HG03097 (cell line): ENCODE data around the gene FBXW2.
"Not testable (repeated sequence)": the region's sequence is repeated elsewhere in the genome, so short reads cannot be mapped to it uniquely, and the experiment has no call there.

Experiments used
- ATAC-seq: cut with Tn5 transposase; IDR thresholded peaks from one replicate; pipeline ENCODE4 v1.9.1; 2021; ENCODE audit not compliant: unreplicated experiment, low FRiP score

FBXW2 gene, protein sequence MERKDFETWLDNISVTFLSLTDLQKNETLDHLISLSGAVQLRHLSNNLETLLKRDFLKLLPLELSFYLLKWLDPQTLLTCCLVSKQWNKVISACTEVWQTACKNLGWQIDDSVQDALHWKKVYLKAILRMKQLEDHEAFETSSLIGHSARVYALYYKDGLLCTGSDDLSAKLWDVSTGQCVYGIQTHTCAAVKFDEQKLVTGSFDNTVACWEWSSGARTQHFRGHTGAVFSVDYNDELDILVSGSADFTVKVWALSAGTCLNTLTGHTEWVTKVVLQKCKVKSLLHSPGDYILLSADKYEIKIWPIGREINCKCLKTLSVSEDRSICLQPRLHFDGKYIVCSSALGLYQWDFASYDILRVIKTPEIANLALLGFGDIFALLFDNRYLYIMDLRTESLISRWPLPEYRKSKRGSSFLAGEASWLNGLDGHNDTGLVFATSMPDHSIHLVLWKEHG

DNA sequence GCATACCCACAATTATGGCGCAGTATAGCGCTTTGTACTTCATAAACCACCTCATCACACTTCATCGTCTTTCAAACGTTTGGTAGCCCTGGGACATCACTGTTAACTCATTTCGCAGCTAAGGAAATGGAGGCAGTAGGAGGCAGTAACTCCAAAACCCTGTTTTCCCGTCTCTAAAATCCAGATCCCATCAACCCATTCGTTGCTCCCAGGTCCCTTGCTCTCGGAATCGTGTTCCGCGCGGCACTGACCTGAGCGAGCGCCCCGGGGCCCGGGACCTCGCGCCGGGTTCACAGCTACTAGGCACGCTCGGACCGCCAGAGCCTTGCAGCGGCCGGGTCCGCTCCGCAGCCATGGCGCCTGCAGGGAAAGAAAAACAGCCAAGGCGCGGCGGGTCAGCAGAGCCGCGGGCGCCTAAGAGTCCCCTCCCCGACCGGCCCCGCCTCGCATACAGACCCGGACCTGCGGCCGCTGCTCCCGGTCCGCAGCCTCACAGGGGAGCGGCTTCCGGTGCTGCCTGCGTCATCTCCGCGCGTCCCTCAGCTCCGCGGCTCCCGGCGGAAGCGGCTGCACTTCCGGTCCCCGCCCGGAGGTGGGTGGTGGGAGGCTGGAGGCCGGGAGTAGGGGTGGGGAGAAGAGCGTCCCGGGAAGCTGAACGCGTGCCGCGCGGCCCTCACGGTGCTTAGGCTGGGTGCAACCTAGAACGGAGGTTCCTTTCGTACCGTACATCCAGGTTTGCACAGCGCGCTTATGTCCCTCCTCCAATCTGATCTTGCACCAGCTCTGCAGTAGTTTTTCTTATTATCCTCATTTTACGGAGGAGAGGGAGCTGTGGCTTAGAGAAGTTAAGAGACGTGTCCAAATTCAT is at the start of gene FBXW2:
Gene FBXW2, minus strand, starts transcription at position 519 of the 868 bp plus-strand sequence. CDS start 5,158 bp downstream, outside the sequence.
- ATAC-seq: peak; percentile 87

DNA sequence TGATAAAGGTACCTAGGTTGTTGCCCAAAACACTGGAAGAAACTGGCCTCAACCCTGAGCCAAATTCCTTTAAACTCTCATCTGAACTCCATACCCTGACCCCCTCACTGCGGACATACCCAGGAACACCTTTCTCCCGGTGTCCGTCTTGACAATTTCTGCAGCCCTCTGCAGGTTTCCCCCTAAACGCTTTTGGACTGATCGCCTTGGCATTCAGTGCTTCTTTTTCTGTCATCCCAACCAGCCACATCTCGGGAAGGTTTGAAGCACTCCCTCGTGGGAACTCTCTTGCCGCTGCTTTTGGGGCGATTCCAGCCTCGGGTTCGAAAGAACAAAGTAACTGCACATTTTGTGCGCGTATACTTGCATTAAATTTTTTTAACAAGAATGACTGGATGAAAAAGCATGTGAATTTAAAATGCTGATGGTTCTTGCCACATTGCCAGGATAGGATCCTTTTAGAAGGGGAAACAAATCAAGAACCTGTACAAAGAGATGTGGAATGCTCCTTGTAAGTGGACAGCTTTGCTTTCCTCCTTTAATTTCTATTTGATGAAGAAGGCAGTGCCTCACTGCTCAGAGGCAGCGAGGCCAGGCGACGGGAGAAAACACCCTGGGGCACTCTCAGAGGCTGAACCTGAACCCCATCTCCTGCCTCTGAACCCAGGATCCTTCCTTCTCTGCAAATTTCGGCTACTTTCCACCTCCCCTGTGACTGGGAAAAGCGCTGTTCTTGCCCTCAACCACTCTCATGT is 48.9 kb upstream of the FBXW2 start:
- ATAC-seq: peak; percentile 2

DNA sequence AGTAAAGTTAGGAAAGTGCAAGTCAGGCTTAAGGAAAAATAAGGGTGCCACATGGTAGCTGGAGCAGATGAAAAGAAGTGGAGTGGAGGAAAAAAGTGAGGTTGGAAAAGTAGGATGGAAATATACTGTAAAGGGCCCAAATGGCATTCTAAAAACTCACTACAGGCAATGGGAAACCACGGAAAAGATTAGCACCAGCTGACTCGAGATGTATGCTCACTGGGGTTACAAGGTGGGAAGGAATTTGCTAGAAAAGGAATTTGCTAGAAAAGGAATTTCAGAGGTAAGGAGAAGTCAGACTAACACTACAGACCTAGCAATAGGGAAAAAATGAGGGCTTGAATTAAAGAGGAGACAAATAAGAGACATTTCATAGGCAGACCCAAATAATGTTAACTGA is 45.9 kb upstream of the FBXW2 start:
- no peak for ATAC-seq

DNA sequence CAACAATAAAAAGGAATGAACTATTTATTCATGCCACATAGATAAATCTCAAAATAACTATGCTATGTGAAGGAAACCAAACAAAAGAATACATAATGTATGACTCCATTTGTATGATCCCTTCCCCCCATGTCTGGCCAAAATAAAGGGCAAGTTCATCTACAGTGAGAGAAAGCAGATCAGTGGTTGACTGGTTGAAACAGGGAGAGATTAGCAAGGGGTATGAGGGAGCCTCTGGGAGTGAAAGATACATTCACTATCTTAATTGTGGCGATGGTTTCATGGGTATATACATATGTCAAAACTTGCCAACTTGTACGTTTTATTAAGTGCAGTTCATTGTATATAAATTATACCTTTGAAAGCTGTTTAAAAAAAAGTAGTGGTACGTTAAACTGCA is 44.7 kb upstream of the FBXW2 start:
- ATAC-seq: no peak

DNA sequence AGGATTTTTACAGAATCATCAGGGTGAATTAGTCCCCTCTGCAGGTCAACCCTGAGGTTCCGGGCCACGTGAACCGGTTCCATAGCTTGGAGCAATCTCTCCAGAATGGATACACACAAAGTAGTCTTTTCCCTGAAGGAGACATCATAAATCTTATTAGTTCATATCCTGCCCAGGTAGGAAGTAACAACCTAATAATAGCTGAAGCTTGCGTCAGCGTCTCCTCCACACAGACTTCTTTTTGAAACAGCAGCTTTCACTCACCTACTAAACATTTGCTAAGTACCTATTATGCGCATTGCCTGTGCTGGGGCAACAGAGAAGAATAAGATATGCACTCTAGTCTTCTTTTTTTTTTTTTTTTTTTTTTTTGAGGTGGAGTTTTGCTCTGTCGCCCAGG is 40.1 kb upstream of the FBXW2 start:
- no peak for ATAC-seq

DNA sequence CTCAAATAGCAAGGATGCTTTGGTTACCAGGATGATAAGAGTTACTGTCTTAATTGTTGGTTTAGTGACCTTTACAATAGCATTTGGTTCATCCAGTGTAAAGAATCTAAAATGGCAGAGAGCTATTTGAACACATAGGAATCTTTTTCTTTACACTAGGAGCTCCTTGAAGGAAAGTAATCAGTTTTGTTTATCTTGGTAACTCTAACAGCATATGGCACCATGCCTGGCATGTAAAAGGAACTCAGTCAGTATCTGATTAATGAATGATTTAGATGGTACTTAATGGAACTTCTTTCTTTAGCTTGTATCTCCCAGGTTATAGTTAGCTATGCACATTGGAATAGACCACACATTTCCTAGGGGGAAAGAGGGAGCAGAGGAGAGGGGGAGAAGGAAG is 39.6 kb upstream of the FBXW2 start:
- ATAC-seq: no peak

DNA sequence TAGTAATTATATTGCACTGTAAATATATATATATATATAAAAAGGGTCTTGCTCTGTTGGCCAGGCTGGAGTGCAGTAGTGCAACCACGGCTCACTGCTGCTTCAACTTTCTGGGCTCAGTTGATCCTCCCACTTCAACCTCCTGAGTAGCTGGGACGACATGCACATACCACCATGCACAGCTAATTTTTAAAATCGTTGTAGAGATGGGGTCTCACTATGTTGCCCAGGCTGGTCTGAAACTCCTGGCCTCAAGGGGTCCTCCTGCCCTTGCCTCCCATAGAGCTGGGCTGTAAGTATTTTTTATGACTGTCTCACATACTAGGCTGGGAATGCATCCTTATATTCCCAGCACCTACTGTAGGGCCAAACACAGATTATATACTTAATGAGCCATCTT is 37.6 kb upstream of the FBXW2 start:
- ATAC-seq: no peak

DNA sequence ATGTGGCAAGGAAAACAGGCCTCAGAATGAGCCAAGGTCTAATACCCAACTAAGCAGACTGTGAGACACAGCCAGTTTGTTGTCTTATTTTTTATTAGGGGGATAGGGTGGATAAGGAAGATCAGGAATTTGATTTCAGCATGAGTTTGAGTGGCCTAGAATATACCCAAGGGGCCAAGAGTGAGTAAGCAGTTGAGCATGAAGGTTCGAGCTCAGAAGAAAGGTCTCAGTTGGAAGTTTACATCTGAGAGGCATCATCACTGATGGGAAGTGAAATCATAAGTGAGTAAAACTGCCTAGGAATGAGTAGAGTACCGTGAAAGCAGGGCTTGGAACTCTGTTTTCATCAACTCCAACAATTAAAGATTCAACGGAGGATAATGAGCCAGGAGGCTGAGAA is 36.9 kb upstream of the FBXW2 start:
- ATAC-seq: no peak

DNA sequence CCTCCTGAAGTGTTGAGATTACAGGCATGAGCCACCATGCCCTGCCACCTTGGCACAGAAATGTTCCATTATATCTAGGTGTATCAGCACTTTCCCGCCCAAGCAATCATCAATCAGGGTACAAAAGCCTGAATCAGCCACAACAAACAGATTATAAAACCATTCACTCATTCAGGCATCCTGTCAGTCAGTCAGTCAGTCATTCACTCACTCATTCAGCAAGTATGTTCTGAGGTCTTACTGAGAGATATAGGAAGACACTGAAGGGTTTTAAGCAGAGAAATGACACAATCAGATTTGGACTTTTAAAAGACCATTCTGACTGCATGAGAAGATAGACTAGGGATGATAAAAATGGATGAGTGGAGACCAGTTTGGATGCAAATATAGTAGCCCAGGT is 36.4 kb upstream of the FBXW2 start:
- no peak for ATAC-seq

DNA sequence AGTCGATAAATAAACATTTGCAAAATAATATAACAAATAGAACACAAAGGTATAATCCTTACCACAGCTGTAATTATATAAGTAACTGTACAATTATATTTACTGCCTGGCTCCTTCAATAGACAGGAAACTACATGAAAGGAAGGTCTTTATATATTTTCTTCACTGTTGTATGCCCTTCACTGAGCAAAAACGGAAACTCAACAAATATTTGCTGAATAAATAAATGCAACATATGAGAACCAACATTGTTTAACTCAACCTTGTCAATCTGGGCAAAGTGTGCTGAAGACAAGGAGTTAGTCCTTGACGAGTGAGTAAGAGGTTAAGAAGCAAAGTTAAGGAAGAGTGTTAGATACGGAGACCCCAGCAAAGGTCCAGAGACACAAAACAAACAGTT is 26.9 kb upstream of the FBXW2 start:
- ATAC-seq: no peak

DNA sequence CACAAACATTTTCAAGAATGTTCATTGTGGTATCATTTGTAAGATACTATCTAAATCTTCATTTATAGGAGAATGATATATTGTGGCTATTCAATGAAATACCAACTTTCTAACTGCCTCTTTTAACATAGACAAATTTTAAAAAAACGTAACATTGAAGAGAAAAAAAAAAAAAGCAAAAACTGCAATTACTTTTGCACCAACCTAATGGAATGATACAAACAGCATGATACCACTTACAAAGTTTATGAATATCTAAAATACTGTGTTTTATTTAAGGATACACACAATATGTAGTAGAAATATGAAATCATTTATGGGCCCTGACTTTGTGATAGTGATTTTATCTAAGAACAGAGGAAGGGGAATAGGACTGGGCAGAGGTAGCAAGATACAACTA is 25.4 kb upstream of the FBXW2 start:
- no peak for ATAC-seq

DNA sequence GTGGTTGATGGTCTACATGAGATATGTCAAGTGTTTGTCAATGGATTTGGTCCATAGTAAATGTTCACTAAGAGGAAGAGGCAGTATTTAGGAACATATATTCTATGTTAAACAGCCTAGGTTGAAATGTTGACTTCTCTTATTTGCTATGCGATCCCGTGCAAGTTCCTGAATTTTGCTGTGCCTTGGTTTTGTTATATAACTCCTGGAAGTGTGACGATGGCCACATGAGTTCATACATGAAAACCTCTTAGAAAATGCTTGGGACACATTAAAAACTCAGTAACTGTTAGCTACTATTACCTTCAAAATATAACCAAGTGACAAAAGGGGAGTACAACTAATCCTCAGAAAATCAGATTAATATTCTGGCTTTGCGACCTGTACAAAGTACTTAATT is 21.9 kb upstream of the FBXW2 start:
- no peak for ATAC-seq

DNA sequence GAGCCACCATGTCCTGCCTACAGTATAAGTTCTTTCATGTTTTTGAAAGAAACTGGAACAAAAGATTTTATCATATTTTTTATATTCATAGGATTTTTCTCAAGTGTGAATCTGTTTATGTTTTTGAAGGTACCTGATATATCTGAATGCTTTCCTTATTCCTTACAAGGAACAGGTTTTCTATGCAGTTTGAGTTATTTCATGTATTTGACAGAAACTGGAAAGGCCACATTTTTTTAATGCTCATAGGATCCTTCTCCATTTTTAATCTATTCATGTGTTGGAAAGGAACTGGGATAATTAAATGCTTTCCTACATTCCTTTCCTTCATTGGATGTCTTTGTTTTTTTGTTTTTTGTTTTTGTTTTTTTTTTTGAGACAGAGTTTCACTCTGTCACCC is 15.7 kb upstream of the FBXW2 start:
- no peak for ATAC-seq

DNA sequence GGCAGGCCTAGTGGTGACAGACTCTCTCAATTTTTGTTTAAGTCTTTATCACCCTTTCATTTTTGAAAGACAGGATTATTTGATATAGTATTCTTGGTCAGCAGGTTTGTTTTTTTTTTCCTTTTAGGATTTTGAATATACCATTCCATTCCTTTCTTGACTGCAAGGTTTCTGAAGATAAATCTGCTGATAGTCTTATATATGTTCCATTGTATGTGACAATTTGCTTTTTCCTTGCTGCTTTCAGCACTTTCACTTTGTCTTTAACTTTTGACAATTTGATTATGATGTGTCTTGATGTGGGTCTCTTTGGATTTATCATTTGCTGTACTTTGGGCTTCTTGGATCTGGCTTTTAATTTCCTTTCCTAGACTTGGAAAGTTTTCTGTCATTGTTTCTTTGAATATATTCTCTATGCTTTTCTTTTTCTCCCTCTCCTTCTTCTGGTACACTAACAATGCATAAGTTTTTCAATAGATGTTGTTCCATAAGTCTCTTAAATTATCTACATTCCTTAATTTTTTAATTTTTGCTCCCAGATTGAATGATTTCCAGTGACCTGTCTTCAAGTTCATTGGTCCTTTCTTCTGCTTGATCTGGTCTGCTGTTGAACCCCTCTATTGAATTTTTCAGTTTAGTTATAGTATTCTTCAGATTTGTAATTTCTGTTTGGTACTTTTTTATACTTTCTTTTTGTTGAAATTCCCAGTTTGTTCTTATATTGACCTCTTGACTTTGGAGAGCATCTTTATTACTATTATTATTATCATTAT is 14.6 kb upstream of the FBXW2 start:
- no peak for ATAC-seq

DNA sequence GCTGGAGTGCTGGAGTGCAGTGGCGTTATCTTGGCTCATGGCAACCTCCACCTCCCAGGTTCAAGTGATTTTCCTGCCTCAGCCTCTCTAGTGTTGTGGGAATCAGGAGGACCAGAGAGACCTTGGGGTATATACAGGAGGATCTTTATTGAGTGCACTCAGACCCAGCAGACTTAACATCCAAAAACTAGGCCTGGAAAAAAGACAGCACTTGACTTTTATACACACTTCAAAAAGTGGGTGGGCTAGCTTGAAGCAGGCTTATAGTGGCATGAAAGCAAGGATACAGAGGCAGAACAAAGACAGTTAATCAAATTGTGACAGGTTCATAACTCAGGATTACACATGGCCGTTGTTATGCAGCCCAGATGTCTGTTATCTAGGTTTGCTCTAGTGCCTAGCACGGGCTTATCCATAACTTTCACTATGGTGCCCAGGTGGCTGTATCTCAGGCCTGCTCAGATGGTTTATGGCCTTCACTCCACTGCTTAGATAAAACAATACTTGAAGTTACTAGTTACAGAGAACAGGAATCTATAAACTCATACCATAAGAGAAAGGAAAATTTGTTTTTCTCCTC is 11.7 kb upstream of the FBXW2 start:
- not testable (repeated sequence) for ATAC-seq

DNA sequence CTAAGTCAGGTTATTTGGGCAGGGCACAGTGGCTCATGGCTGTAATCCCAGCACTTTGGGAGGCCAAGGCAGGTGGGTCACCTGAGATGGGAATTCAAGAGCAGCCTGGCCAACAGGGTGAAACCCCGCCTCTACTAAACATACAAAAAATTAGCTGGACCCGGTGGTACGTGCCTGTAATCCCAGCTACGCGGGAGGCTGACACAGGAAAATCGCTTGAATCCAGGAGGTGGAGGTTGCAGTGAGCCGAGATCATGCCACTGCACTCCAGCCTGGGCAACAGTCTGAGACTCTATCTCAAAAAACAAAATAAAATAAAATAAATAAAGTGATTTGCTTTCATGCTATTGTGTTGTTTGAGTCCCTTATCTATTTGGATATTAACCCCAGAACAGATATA is 8.2 kb upstream of the FBXW2 start:
- ATAC-seq: no peak

DNA sequence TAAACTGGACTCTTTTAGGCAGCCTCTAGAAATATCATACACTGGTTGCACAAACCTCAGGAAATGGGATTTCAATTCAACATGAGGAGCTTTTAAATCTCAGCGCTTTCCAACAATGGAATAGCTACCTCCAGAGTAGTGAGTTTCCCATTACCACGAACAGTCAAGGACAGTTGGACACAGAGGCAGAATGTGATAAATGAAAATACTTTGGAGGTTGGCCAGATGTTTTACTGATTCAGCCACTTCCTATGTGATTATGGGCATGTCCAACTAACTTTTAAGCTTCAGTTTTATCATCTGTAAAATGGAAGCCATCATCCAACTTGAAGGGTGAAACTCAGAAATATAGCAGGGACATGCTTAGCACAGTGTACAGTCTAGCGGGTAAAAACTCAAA is 2.1 kb downstream of the FBXW2 start:
- no peak for ATAC-seq

DNA sequence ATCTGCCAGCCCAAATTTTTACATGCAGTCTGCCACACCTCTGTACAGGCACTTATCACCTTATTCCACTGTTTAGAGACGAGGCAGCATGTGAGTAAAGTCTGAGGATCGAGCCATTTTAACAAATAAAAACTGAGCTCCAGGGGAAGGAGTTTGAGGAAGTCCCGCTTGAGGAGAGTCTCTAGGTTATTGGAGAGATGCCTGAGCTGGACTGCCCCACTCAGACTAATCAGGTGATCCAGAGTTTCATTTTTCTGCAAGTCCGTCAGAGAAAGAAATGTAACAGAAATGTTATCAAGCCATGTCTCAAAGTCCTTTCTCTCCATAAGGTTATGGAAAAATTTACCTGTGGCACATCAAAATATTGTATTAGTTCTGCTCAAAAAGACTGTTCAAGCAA is 5.3 kb downstream of the FBXW2 start:
- no peak for ATAC-seq

DNA sequence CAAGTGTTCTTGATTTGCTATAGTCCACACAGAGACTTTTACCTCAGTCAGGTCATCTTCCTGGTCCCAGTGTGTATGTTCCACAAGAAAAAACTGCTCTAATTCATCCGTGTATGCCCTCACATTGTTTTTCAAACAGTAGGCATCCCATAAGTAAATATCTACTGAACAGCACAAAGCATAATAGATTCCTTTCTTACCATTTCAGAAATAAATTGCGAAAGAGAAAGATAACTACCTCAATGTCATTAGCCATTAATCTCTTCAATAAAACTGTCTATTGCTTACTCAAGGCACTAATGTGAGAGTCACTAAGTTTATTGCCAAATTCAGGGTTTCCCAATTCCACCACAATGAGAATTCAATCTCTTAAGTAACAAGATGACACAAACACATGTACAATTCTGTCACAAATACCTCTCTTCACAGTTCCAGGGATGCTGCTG is 9.6 kb downstream of the FBXW2 start:
- ATAC-seq: no peak

DNA sequence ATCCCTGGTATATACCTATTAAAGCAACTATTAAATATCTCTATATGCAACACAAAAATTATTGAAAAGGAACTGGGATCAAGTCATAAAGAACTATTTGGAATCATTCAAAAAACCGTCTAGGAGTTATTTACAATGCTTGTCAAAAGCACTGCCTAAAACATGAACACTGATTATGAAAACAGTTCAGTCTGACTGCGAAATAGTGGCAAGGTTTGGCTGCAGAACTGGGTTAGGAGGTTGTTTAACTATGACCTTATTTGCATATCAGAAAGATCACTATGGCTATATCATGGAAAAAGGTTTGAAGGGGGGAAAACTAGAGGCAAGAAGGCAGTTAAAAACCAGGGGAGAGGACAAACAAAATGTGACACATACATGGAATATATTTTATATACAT is 12.0 kb downstream of the FBXW2 start:
- no peak for ATAC-seq
